CD4-positive, alpha-beta T cell treated with Interferon alpha-2 for 1 hour (primary cell): ENCODE data around the gene ITGA2.

Experiments
- DNase-seq, 2 donors: peaks; one replicate each; pipeline ENCODE4 v3.0.0-alpha.2; 2020 to 2022

The ITGA2 gene

GRCh38 chr5:53066088-53066487 is 76.9 kb downstream of the ITGA2 start:
- DNase-seq = no peak

DNA sequence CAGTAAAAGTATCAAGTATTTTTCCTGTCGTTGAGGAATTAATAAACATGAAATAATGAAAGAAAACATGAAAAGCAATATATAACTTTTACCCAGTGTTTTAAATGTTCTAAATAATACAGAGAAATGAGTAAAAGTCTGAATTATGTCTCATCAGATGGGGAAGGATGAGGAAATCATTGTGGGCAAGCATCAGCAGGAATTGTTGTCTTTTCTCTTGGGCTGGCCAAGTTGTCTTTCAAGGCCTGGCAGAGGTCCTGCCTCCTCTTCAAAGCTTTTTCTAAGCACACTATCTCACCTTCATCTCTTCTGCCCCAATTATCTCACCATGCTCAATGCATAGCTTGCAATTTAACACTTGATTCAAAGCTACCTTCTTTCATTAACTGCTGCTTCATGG is 78.5 kb downstream of the ITGA2 start:
- no peak for DNase-seq

- DNase-seq = no peak
These were observed 79.2 kb downstream of the ITGA2 start for GRCh38 chr5:53068291-53068836.

- peak in 1 of 2 donors; percentile 22 for DNase-seq
These were observed 80.5 kb downstream of the ITGA2 start for GRCh38 chr5:53069626-53070025.

DNA sequence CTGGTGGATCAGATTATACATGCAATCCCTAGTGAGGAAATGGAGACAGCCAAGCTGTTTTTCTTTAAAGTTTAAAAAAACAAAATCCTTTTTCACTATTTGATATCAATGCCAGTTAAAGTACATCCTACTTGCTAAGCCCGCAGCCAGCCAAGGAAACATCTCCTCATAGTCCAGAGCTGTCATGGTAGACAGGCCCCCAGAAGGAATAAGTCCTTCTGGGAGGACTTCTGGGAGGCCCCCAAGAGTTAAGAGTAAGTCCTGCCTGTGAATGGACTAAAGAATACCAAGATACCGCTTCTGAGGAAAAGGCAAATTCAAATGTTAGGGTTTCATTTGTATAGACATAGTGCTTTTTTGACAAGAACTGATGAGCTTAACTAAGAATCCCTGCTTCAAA is 82.1 kb downstream of the ITGA2 start:
- DNase-seq = no peak

DNA sequence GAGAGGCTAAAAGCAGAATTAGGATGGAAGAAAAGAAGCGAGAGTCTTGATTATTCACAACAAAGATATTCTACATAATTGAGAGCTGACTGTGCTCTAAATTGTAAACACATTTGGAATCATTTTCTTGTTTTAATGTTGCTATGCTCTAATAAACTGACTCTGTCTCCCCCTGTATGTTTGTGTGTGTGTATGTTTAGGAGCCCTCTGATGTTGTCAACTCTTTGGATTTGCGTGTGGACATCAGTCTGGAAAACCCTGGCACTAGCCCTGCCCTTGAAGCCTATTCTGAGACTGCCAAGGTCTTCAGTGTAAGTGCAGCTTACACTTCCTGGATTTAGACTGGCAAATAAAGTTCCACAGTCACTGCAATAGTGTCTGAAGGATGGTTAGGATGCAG is 82.6 kb downstream of the ITGA2 start:
- no peak for DNase-seq

GRCh38 chr5:53073348-53073747 is 84.2 kb downstream of the ITGA2 start:
- DNase-seq = no peak

- DNase-seq = no peak
These were observed 86.9 kb downstream of the ITGA2 start for GRCh38 chr5:53076014-53076583.

DNA sequence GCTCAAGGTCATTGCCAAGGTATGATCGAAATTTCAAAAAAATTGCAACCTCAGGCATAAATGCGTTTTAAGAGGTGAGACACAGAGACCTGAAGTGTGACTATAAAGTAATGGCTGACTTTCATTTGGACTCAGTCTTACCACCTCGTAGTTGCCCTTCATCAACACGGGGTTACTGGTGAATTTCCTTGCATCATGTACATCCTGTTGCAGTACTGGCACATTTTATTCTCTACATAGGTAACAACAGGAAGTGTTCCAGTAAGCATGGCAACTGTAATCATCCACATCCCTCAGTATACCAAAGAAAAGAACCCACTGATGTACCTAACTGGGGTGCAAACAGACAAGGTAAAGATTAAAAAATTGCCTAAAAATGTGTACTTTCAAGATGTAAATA is 91.1 kb downstream of the ITGA2 start:
- peak in 1 of 2 donors; percentile 5 for DNase-seq

DNA sequence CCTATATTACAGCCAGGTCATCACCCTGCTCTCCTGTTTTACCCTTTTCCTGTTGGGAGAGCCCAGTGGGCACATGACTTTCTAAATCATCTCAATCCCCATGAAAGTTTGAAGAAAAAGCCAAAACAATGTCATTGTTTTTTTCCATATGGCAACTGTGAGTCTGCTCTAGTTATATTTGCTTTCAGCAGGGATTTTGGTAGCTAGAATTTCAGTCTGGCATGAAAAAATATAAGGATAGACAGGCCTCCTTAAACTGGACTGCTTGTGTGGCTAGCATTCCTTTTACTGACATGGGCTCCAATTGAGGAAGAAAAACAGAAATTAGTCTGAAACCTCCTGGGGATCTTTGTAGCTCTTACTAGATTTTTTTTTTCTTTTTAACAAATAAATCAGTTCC is 94.8 kb downstream of the ITGA2 start:
- DNase-seq = no peak

DNA sequence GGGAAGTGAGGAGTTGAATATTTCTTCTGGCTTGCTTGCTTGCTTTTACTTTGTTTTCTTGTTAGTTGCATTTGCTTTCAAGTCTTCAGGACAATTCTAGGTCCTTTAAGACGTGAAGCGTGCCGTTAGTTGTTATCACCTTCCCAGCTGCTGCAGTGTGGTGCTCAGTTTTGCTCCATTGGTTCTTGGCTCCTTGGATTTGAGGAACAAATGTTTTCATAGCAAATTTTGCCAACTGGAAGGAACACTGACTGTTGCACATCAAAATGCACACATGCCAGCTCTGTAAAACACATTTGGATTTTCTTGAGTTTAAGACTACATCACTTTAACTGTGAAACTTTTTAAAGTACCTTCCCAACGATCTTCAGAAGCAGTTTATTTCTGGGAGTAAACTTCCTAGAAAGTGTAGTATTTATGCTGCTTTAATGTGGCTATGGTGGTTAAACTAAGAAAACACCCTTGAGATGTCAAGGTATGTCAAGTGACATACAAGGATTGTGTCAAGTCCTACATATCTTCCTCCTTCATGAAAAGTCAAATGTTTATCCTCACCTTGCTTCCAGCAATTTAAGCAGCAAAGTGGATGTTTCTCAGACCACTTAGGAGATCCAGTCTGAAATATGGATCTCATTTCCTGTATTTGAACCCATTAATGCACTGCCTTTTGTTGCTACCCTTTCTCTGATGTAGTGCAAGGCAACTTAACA is 95.5 kb downstream of the ITGA2 start:
- DNase-seq = peak in 1 of 2 donors; percentile 6

GRCh38 chr5:53087171-53087570 is 98.0 kb downstream of the ITGA2 start:
- DNase-seq = no peak

- no peak for DNase-seq
These were observed 98.5 kb downstream of the ITGA2 start for GRCh38 chr5:53087621-53088121.

- peak in 1 of 2 donors; percentile 49 for DNase-seq
These were observed 100.4 kb downstream of the ITGA2 start for GRCh38 chr5:53089481-53089991.

DNA sequence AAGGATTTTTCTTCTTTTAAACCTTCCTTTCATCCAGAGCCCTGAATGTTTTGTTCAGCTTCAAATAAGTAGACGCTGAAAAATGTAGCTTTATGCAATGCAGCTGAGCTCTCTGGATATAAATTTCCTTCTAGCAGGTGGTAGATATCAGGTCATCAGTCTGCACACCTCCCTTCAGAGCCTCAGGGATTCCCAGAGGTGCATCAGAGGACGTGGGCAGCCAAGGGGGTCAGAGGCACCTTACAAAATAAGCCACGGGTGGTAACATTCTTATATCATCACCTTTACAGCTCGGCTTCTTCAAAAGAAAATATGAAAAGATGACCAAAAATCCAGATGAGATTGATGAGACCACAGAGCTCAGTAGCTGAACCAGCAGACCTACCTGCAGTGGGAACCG is 101.1 kb downstream of the ITGA2 start:
- no peak for DNase-seq

GRCh38 chr5:53091289-53091688 is 102.1 kb downstream of the ITGA2 start:
- DNase-seq = no peak

- DNase-seq = no peak
These were observed 103.1 kb downstream of the ITGA2 start for GRCh38 chr5:53092242-53092641.

- no peak for DNase-seq
These were observed 106.1 kb downstream of the ITGA2 start for GRCh38 chr5:53095217-53095616.

DNA sequence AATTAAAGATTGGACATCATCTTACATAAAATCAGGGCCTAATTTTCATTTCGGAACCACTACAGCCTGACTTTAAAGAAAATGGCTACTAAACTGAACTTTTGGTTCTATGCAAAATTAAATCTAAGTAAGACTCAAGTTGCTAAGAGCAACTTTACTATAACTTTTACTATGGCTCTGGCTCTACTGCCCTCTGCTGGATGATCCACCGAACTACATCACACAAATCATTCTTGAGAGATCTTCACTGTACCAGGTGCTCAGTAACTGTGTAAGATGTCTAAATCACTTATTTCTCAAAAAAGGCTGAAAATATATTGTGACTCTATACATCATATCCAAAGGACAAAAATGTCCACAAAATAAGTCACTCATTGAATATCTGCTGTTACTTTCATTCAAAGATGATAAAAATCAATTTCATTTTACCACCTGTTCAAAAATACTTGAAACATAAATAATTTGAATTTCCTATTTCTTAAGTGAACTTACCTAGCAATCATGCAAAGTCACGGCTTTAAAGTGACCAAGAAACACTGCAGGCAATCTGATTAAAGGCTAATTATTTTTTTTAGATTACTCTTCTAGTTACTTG is 106.9 kb downstream of the ITGA2 start:
- peak; percentile 51 to 77 for DNase-seq

DNA sequence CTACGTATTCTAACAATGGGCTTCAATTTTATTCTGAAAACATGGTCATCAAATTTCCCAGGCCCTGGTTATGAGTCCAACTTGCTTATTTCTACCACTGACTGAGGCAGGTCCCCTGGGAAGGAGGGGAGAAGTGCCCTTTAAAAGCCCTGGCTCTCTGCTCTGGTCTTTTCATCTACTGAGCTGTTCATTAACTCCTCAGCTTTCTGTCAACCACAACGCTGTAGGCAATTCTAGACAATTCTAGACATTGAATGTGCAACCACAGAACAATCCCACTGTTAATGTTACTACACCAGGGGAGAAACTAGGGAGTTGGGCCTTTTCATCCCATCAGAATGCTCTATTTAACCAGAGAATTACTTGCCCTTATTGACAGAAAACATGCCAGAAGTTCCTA is 110.4 kb downstream of the ITGA2 start:
- DNase-seq = no peak

DNA sequence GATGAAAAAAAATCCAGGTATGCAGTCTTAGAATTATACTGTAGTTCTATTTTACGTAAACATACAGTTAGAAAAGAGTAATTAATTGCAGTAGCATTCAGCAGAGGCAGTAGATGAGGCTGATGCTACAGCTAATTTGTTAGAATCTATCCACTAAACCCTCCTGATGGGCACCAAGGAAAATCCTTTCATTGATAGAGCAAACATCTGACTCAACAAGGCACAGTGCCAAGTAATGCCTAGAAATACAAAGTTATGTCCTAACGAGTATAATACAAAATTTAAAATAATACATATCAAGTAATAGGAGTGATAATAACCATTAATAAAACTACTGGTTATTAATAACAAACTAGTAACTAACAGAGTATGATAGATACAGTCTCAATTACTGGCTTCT is 111.5 kb downstream of the ITGA2 start:
- no peak for DNase-seq

DNA sequence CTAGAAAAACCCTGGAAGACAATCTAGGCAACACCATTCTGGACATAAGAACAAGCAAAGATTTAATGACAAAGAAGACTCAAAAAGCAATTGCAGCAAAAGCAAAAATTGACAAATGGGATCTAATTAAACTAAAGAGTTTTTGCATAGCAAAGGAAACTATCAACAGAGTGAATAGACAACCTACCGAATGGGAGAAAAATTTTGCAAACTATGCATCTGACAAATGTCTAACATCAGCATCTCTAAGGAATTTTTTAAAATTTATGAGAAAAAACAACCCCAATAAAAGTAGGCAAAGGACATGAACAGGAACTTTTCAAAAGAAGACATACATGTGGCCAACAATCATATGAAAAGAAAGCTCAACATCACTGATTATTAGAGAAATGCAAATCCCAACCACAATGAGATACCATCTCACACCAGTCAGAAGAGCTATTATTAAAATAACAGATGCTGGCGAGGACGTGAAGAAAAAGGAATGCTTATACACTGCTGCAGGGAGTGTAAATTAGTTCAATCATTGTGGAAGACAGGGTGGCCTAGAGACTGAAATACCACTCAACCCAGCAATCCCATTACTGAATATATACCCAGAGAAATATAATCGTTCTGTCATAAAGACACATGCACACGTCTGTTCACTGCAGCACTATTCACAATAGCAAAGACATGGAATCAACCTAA is 116.6 kb downstream of the ITGA2 start:
- no peak for DNase-seq

DNA sequence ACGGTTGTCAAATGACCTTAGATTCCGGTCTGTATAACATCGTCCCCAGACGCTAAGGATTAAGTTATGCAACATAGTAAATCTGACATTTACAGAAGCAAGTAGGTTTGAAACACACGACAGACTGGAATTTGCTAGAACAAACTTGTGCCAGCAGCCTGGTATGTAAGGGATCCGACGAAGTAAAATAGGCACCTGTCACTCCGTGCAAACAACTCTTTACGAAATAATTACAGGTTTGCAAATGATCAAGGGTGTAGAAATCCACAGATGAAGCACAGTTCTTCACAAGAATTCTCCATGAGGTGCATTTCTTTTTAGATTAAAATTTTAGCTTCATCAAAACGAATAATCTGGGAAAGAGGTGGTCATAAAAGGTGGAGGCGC is 119.9 kb downstream of the ITGA2 start:
- no peak for DNase-seq
